ENCODE data around the gene COL5A1.

COL5A1 gene

GRCh38 chr9:134686896-134687295 is 45.3 kb downstream of the COL5A1 start:
- DNase-seq (ENCODE audit: low read depth, low spot score), result no peak
- no peak overlapping the region for H3K27ac ChIP-seq

- no peak overlapping the region for H3K27ac ChIP-seq
- DNase-seq (ENCODE audit: low read depth, low spot score), result no peak
These were observed 46.0 kb downstream of the COL5A1 start for GRCh38 chr9:134687556-134687955.

- no peak overlapping the region for H3K27ac ChIP-seq
- no peak for DNase-seq (ENCODE audit: low read depth, low spot score)
These were observed 46.6 kb downstream of the COL5A1 start for GRCh38 chr9:134688231-134688630.

DNA sequence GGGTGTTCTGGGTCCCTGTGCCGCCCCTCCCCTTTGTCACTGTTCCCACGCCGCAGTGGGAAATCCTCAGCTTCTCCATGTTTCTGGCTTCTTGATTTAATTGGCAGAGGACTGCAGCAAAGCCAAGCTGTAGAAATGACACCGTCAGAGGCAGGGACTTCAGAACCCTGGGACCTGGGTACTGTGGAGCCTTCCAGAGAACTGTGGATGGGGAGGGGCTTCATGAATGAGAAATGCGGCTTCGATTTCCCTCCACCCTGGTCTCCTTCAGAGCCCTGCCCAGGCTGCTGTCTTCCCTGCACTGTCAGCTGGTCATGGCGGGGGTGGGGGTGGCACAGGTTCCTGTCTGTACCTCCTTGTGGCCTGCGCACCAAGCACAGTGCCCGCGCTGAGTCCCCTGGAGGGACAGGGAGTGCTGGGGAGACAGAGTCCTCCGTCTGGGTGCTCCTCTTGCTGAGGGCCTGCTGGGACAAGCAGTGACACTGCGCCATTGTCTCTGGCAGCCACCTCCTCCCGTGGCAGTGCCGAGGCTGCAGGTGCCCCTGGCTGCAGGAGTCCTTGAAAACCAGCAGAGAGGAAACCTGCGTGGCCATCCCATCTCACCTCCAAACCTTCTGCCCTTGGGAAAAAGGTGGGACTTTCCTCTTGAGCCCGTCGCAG is 47.2 kb downstream of the COL5A1 start:
- no peak overlapping the region for H3K27ac ChIP-seq
- no peak for DNase-seq (ENCODE audit: low read depth, low spot score)

GRCh38 chr9:134689321-134690181 is 47.9 kb downstream of the COL5A1 start:
- no peak overlapping the region for H3K27ac ChIP-seq
- DNase-seq (ENCODE audit: low read depth, low spot score), result no peak

DNA sequence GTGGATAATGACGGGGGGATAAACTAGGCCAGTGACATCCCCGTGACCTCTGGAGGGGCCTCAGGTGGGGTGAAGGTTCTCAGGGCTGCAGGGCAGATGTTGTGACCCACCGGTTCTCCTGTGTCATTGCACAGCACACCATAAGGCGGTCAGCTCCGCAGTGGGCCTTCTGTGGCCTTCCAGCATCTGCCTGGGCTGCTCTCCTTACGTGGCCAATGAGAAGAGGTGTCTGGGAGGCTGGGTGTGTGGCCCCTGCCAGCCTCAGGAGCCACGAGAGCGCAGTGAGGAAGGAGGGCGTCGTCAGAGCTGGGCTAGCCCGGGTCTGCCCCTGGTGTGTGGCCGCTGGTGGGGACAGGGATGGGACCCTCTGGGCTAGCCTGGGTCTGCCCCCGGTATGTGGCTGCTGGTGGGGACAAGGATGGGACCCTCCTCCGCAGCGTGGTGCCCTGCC is 48.7 kb downstream of the COL5A1 start:
- DNase-seq (ENCODE audit: low read depth, low spot score), result no peak
- no peak overlapping the region for H3K27ac ChIP-seq

DNA sequence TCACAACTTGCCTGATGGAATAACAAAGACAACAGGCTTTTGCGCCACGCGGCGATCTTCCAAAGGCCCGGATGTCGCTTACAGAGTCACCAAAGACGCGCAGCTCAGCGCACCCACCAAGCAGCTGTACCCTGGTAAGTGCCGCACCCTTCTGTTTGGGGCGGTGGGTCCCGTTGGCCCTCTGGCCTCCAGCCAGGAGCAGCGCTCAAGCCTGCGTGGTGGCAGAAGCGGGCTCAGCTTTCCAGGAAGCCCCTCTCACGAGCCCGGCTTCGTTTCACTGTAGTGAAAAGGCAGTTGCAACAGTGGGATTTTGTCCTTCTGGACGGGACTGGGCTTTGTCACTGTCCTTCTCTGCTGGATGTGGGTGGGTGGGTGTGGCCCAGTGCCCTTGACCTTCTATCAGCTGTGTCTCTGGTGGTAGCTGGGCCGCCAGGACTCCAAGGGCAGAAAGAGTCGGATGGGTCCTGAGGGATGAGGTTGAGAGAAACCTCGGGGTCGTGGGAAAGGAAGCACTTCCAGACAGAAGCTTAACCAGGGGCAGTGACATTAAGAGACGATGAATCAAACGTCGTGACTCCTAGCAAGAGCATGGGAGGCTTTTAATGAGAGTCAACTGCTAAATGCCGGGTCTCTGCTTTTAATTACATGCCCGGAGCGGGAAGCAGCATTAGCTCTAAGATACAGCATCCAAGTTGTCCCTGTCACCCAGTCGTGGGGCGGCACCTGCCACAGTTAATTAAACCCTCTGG is 49.5 kb downstream of the COL5A1 start:
- DNase-seq (ENCODE audit: low read depth, low spot score), result no peak
- no peak overlapping the region for H3K27ac ChIP-seq

- no peak for DNase-seq (ENCODE audit: low read depth, low spot score)
- H3K27ac ChIP-seq, result no peak overlapping the region
These were observed 50.3 kb downstream of the COL5A1 start for GRCh38 chr9:134691695-134692572.

- H3K27ac ChIP-seq, result no peak overlapping the region
- DNase-seq (ENCODE audit: low read depth, low spot score), result no peak
These were observed 50.9 kb downstream of the COL5A1 start for GRCh38 chr9:134692573-134692860.

GRCh38 chr9:134693011-134693410 is 51.4 kb downstream of the COL5A1 start:
- no peak for DNase-seq (ENCODE audit: low read depth, low spot score)
- no peak overlapping the region for H3K27ac ChIP-seq

DNA sequence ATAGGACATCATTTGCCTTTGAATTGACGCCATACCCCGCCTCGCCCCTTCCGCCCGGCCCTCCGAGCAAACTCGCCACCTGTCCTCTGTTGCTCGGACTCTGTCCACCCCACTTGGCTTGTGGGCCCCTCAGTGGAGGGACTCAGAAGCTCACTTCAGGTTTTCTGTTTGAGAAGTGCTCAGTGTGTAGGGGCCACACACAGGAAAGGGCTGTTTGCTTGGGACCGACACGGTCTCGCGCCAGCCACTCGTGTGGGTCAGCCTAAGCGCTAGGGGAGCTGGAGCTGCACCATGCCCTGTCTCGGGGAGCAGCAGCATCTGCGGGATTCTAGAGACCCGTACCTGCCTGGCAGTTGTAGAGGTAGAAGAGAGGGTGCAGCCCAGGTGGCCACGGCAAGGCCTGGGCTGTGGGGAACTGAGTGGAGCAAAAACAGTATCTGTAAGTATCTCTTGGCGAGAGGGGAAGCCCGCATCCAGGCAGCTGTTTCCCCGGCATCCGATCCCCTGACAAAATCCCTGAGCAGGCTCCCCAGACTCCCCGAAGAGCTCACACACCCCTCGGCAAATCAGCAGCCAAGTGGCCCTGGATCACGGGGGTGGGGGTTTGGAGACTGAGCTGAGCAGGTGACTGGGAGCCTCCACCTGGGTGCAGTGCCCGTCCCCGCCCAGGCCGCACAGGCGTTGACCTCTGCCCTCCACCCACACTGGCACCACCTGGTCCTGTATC is 52.2 kb downstream of the COL5A1 start:
- H3K27ac ChIP-seq, result no peak overlapping the region
- DNase-seq (ENCODE audit: low read depth, low spot score), result no peak

DNA sequence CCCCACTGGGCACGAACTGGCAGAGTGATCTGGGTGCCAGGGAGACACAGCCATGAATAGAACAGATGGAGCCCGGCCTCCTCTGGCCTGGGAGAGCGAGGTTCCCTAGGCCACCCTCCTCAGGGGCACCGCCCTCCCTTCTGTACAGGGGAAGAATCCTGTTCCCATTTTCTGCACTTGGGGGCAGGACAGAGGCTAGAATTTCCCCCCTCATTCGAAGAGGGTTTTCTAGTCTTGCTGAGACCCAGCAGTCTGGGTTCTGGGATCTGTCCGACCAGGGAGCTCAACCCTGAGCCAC is 52.7 kb downstream of the COL5A1 start:
- H3K27ac ChIP-seq, result no peak overlapping the region
- DNase-seq (ENCODE audit: low read depth, low spot score), result no peak

DNA sequence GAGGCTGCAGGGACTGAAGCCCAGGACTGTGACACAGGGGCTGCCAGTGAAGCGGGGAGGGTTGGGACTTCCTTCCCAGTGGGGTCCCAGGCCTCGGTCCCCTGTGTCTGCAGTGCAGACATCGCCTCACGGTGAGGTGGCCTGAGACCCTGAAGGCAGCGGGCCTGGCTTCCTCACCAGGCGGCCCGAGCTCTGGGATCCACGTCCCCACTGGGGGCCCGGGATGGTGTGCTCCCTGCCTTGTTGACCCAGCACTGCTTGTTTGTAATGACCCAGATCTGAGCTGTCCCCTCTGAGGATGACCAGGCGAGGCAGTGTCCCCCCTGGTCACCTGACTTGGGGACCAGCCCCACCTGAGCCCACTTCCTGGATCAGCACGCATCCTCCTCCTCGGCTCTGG is 53.1 kb downstream of the COL5A1 start:
- H3K27ac ChIP-seq, result no peak overlapping the region
- no peak for DNase-seq (ENCODE audit: low read depth, low spot score)

- DNase-seq (ENCODE audit: low read depth, low spot score), result no peak
- no peak overlapping the region for H3K27ac ChIP-seq
These were observed 53.5 kb downstream of the COL5A1 start for GRCh38 chr9:134695144-134695543.

DNA sequence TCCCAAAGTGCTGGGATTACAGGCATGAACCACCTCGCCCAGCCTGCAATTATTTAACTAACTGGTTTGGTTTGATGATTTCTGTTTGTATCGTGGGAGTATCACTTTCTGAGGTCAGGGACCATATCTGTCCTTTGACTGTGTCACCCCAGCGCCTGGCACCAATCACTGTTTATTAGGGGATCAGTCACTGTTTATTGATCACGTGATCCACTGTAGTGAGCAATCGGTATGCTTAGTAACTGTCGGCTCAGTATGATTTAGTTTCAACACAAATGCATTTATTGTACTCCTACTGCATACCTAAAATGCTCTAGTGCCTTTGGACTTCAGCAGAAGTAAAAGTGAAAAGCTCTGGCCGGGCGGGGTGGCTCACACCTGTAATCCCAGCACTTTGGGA is 54.8 kb downstream of the COL5A1 start:
- no peak for DNase-seq (ENCODE audit: low read depth, low spot score)
- no peak overlapping the region for H3K27ac ChIP-seq

GRCh38 chr9:134698111-134698510 is 56.5 kb downstream of the COL5A1 start:
- no peak for DNase-seq (ENCODE audit: low read depth, low spot score)
- H3K27ac ChIP-seq, result no peak overlapping the region

DNA sequence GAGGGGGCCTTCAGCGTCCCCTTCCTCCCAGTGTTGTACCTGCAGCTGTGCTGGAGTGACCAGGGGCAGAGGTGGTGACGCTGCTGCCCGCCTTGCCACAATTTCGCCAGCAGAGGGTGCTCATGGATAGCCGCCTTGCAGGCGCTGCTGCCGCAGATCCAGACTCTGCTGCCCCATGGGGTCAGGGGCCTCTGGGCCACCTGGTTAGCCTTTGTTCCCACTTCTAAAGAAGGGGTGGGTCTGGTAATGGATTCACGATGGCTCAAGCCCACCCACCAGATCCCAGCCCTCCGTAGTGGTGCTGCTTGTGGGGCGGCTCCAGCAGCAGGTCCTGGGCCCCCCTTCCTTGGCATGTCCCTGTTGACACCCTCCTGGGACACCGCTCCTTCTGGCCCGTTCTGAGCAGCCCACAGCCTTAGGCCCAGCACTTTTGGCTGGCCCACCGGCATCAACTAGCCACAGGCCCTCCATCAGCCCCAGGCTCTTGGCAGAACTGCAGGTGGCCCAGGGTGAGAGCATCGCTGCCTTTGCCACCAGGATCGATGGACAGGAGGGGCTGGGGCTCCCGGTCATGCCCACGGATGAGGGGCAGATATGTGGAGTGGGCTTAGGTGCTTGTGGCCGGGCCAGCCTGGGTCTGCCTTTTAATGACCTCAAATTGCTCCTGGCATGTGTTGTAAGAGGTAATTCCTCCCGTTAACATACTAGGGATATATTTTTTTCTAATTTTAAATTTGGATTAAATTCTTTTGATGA is 57.2 kb downstream of the COL5A1 start:
- H3K27ac ChIP-seq, result no peak overlapping the region
- DNase-seq (ENCODE audit: low read depth, low spot score), result no peak

GRCh38 chr9:134699343-134699740 is 57.7 kb downstream of the COL5A1 start:
- no peak for DNase-seq (ENCODE audit: low read depth, low spot score)
- H3K27ac ChIP-seq, result no peak overlapping the region
